ENCODE measurements around the gene OR5I1. TPM values are rescaled to one million over a fixed set of nuclear protein-coding genes. Genes with fewer than 3 reads are reported as not detected.

The OR5I1 gene
- total and polyA plus RNA-seq, 9 of the 15 experiments (the other 6 are each of a cell fraction or from before 2014, with no cell fraction given), result not detected

GRCh38 chr11:55949330-55949729, 13.1 kb upstream of the OR5I1 start:
- no peak for TF ChIP-seq CREB1 (IDR thresholded peaks at IDR 0.05)
- TF ChIP-seq CREB1 (CRISPR knock-in tag; IDR thresholded peaks at IDR 0.05), result no peak
- 0% methylated on average over 4 of the region's 4 CpGs for WGBS (ENCODE audit: insufficient coverage, low coverage, missing lambda C conversion rate)
- H4K20me1 ChIP-seq (replicated peaks; ENCODE audit: control insufficient read depth, insufficient read depth, low read length), result no peaks in the 10 kb centered on the region
- H3K36me3 ChIP-seq (ENCODE audit: control insufficient read depth, insufficient read depth, low read length), result no peaks in the 10 kb centered on the region
- no peaks in the 10 kb centered on the region for H3K27me3 ChIP-seq (ENCODE audit: control insufficient read depth in 2 of 2, insufficient read depth in 2 of 2, low read length in 2 of 2)
- no peak overlapping the region for H2AFZ ChIP-seq (ENCODE audit: low read depth, low read length)
- BruUV-seq (replicated peaks), result no TSS peak
- no peak overlapping the region for H3K9ac ChIP-seq (ENCODE audit: insufficient read depth in 1 of 2, low read depth in 2 of 2, low read length in 2 of 2)
- H3K9me3 ChIP-seq (replicated peaks; ENCODE audit: control insufficient read depth, insufficient read depth, low read depth, low read length), result no peaks in the 10 kb centered on the region
- ChIA-PET POLR2A (interaction anchor here (0.6 kb wide), 1 partner anchor 84 kb away, joined by 3 read pairs; no protein-coding TSS in a partner anchor), CTCF (ENCODE audit: low intra/inter-chr PET ratio) (no interaction called here)
- intact Hi-C loops (cut with micrococcal nuclease), result loop anchor here (10.0 kb wide), 1 partner anchor 1295 kb away; no protein-coding TSS in a partner anchor
- H3K4me2 ChIP-seq (ENCODE audit: insufficient read depth, low read length), result no peak overlapping the region
- H3K27ac ChIP-seq (ENCODE audit: extremely low read depth, low read depth, low read length), result no peak overlapping the region
- ATAC-seq (no peak), FAIRE-seq (no peak), DNase-seq (ENCODE audit: extremely low read depth in 1 of 4, low spot score in 3 of 4) (no peak)
- no peaks in the 10 kb centered on the region for H3K9me1 ChIP-seq (ENCODE audit: control insufficient read depth, insufficient read depth, low read length)
- in situ Hi-C loops (cut with MboI), result loop anchor here (25.0 kb wide), 2 partner anchors 838 to 1313 kb away; no protein-coding TSS in a partner anchor
- H3K4me1 ChIP-seq (replicated peaks in 1 of 2; ENCODE audit: control insufficient read depth in 2 of 2, insufficient read depth in 2 of 2, low read length in 2 of 2), result no peaks in the 10 kb centered on the region
- no peaks in the 10 kb centered on the region for H3K79me2 ChIP-seq (ENCODE audit: control insufficient read depth, insufficient read depth, low read length)
- no peak overlapping the region for H3K4me3 ChIP-seq

GRCh38 chr11:55942785-55943392, 6.7 kb upstream of the OR5I1 start:
- ATAC-seq, result no peak
- H4K20me1 ChIP-seq (replicated peaks; ENCODE audit: control insufficient read depth, insufficient read depth, low read length), result no peaks in the 10 kb centered on the region
- no peak overlapping the region for H2AFZ ChIP-seq (ENCODE audit: low read depth, low read length)
- no peak overlapping the region for H3K4me2 ChIP-seq (ENCODE audit: insufficient read depth, low read length)
- no peaks in the 10 kb centered on the region for H3K79me2 ChIP-seq (ENCODE audit: control insufficient read depth, insufficient read depth, low read length)
- H3K9me1 ChIP-seq (ENCODE audit: control insufficient read depth, insufficient read depth, low read length), result no peaks in the 10 kb centered on the region
- FAIRE-seq, result no peak
- no peaks in the 10 kb centered on the region for H3K27me3 ChIP-seq (ENCODE audit: control insufficient read depth in 2 of 2, insufficient read depth in 2 of 2, low read length in 2 of 2)
- intact Hi-C loops (cut with micrococcal nuclease), result loop anchor here (2.0 to 10.0 kb wide), 2 partner anchors 840 to 1302 kb away; no protein-coding TSS in a partner anchor
- no peaks in the 10 kb centered on the region for H3K9me3 ChIP-seq (replicated peaks; ENCODE audit: control insufficient read depth, insufficient read depth, low read depth, low read length)
- H3K4me3 ChIP-seq, result no peak overlapping the region
- H3K36me3 ChIP-seq (ENCODE audit: control insufficient read depth, insufficient read depth, low read length), result no peaks in the 10 kb centered on the region
- WGBS (ENCODE audit: insufficient coverage, low coverage, missing lambda C conversion rate), result 2% methylated on average over 3 of the region's 3 CpGs
- DNase-seq (ENCODE audit: extremely low read depth in 1 of 4, low spot score in 3 of 4), result peak; percentile 4 to 28 (median 5)
- no peak overlapping the region for H3K27ac ChIP-seq (ENCODE audit: extremely low read depth, low read depth, low read length)
- H3K9ac ChIP-seq (ENCODE audit: insufficient read depth in 1 of 2, low read depth in 2 of 2, low read length in 2 of 2), result no peak overlapping the region
- ChIA-PET CTCF (ENCODE audit: low intra/inter-chr PET ratio) (interaction anchor here (1.2 to 1.3 kb wide), 2 partner anchors 840 to 1307 kb away, joined by 3 to 5 read pairs; no protein-coding TSS in a partner anchor), POLR2A (no interaction called here)
- in situ Hi-C loops (cut with MboI), result loop anchor here (25.0 kb wide), 2 partner anchors 844 to 1319 kb away; no protein-coding TSS in a partner anchor
- no TSS peak for BruUV-seq (replicated peaks)
- H3K4me1 ChIP-seq (replicated peaks in 1 of 2; ENCODE audit: control insufficient read depth in 2 of 2, insufficient read depth in 2 of 2, low read length in 2 of 2), result no peaks in the 10 kb centered on the region
- TF ChIP-seq CTCF (IDR thresholded peaks at IDR 0.05 in 2 of 3, conservative IDR thresholded peaks at IDR 0.05 in 1 of 3; ENCODE audit: insufficient read depth in 2 of 3, low read depth in 1 of 3, low read length in 3 of 3) (peak; percentile 3 to 43 (median 14); a peak in 2 of 6 replicates), NEUROD1 (IDR thresholded peaks at IDR 0.05; ENCODE audit: borderline replicate concordance, low read depth, low read length, partially characterized antibody) (no peak), KLF13 (tag; IDR thresholded peaks at IDR 0.05; ENCODE audit: borderline replicate concordance, low read depth) (no peak), KLF6 (CRISPR knock-in tag; IDR thresholded peaks at IDR 0.05; ENCODE audit: borderline replicate concordance) (no peak), ZBTB12 (CRISPR knock-in tag; IDR thresholded peaks at IDR 0.05) (no peak), RCOR1 (IDR thresholded peaks at IDR 0.05; ENCODE audit: borderline replicate concordance in 1 of 2, low read depth in 2 of 2, low read length in 2 of 2) (no peak), RAD21 (CRISPR knock-in tag; conservative IDR thresholded peaks at IDR 0.05 in 1 of 2, IDR thresholded peaks at IDR 0.05 in 1 of 2) (peak; percentile 58 to 62)

Measured in K562 (cell line).